ENCODE results near the gene PTGS1. TPM values are rescaled to one million over a fixed set of nuclear protein-coding genes. Genes with fewer than 3 reads are reported as not detected.
"Not testable (repeated sequence)": the region's sequence is repeated elsewhere in the genome, so short reads cannot be mapped to it uniquely, and the experiment has no call there.

The PTGS1 gene
- polyA plus RNA-seq, 1 donor: 3.8 TPM

- no peak for DNase-seq
Observed at GRCh38 chr9:122346478-122347347, 24.1 kb upstream of the PTGS1 start.

GRCh38 chr9:122347348-122348287, 23.2 kb upstream of the PTGS1 start:
- DNase-seq: no peak

- no peak for DNase-seq
Observed at GRCh38 chr9:122348288-122348777, 22.5 kb upstream of the PTGS1 start.

GRCh38 chr9:122348791-122349190, 22.0 kb upstream of the PTGS1 start:
- no peak for DNase-seq

GRCh38 chr9:122349201-122349600, 21.6 kb upstream of the PTGS1 start:
- DNase-seq: no peak

GRCh38 chr9:122350577-122351355, 20.1 kb upstream of the PTGS1 start:
- peak; percentile 46 for DNase-seq

- DNase-seq: no peak
Observed at GRCh38 chr9:122354536-122355199, 16.2 kb upstream of the PTGS1 start.

- no peak for DNase-seq
Observed at GRCh38 chr9:122355336-122355875, 15.4 kb upstream of the PTGS1 start.

- DNase-seq: no peak
Observed at GRCh38 chr9:122356627-122357026, 14.2 kb upstream of the PTGS1 start.

GRCh38 chr9:122360891-122361290, 9.9 kb upstream of the PTGS1 start:
- no peak for DNase-seq

- not testable (repeated sequence) for DNase-seq
Observed at GRCh38 chr9:122363131-122363530, 7.7 kb upstream of the PTGS1 start.

- DNase-seq: no peak
Observed at GRCh38 chr9:122364117-122364782, 6.6 kb upstream of the PTGS1 start.

- DNase-seq: no peak
Observed at GRCh38 chr9:122364783-122365150, 6.1 kb upstream of the PTGS1 start.

- no peak for DNase-seq
Observed at GRCh38 chr9:122366074-122366660, 4.7 kb upstream of the PTGS1 start.

GRCh38 chr9:122367065-122367464, 3.8 kb upstream of the PTGS1 start:
- no peak for DNase-seq

GRCh38 chr9:122367774-122368460, 2.9 kb upstream of the PTGS1 start:
- DNase-seq: no peak

- DNase-seq: no peak
Observed at GRCh38 chr9:122368642-122369041, 2.2 kb upstream of the PTGS1 start.

- DNase-seq: no peak
Observed at GRCh38 chr9:122370303-122370702, 521 bp upstream of the PTGS1 start.

- peak; percentile 15 for DNase-seq
Observed at GRCh38 chr9:122371846-122372245, 1.0 kb downstream of the PTGS1 start.

Data from left kidney (tissue), 2 donors.